ENCODE measurements around the gene CC2D2B.
"Not testable (repeated sequence)": the region's sequence is repeated elsewhere in the genome, so short reads cannot be mapped to it uniquely, and the experiment has no call there.

Gene CC2D2B

DNA sequence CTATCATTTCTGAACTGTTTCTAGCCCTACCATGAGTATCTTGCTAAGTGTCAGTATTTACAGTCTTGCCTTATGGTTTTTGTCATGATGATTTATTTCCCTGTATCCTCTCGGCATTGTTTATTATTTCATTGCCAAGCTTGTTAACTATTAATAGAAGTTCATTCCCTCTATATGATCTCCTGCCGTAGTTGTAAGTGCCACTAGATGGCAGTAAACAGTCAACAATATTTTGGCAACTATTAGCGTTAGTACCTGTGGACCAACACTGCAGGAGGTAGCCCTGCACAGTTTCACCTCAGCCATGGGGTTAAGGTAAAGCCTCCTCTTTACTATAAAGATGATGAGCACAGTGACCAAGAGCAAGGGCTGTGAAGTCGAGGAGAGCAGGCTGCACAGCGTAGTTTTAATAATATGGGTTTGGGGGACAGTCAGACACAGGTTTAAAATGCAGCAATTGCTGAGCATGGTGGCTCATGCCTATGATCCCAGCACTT, 109.5 kb downstream of the CC2D2B start:
- no peak for DNase-seq (ENCODE audit: low spot score)

DNA sequence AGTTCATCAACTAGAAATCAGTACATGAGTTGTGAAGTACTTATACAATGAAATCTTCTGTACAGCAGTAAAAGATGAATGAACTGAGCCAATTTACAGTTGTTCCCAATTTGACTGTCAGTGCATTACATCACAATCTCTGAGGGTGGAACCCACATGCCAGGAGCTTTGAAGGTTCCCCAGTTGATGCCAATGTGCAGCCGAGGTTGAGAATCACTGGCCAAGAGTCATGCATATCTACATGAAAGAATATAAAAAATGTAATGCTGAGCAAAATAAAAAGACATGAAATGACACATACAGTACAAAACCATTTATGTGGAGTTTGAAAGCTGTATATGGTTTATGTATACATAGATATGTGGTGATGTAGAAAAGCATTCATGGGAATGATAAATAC, 113.6 kb downstream of the CC2D2B start:
- no peak for DNase-seq (ENCODE audit: low spot score)

DNA sequence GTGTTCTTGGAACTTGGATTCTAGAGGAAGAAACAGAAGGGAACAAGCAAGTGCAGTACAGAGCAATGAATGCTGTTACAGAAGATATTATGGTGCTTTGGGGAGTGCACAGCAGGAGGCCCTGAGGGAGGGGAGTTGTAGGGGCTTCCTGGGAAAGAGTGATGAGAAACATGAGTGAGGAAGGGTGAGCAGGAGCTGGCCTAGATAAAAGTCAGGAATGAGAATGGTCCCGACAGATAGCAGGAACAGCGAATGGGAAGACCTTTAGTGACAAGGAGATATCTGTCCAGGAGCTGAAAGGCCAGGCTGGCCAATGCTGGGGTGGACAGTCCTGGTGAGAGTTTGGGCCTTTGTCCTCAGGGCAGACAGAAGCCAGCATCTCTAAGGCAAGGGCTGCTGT, 115.0 kb downstream of the CC2D2B start:
- DNase-seq (ENCODE audit: low spot score): no peak

DNA sequence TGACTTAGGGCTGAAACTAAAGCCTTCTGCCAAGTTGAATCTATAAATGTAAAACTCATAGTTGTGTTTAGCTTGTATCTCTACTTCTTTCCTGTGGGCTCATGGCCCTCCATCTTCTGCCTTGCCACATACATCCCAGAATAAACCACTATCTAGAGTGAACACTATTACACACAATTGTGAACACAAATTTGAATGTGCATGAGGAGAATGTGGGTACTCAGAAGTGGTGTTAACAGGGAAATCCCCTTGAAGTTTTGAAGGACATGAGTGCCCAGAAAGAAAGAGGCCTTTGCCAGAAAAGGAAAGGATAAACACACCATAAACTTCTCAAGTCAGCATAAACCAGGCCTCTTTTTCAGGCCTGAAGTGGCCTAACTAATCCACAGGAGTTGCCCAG, 115.4 kb downstream of the CC2D2B start:
- no peak for DNase-seq (ENCODE audit: low spot score)

DNA sequence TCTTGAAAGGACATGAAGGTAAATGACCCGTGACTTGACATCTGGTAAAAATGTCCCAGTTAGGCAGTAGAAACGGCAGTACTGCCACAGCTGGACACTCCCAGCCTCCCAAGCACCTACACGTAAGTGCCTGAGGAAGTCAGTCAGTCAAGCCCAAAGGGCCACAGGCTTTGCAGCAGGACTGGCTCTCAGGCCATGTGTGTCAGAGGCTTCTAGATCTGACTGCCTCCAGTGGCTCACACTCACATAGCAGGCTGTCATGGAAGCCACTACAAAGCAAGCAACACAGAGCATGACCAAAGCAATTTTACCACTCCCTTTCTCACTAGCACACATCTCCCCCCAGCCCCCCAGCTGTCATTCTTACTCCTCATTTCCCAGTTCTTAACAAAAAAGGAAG, 117.8 kb downstream of the CC2D2B start:
- peak; percentile 56 for DNase-seq (ENCODE audit: low spot score)

DNA sequence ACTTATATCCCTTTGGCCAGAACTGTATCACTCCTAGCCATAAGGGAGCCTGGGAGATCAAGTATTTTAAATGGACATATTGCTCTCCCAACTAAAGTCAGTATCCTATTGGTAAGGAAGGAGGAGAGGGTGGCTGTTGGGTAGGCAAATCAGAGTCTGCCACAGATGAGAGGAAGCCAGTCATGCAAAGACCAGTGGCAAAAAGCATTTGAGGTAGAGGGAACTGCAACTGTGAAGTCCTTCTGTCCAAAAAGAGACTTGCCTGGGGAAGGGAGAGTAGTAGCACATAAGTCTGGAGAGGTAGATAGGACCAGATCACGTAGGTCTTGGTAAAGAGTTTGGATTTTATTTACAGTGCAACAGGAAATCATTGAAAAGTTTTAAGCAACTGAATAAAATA, 126.8 kb downstream of the CC2D2B start:
- no peak for DNase-seq (ENCODE audit: low spot score)

DNA sequence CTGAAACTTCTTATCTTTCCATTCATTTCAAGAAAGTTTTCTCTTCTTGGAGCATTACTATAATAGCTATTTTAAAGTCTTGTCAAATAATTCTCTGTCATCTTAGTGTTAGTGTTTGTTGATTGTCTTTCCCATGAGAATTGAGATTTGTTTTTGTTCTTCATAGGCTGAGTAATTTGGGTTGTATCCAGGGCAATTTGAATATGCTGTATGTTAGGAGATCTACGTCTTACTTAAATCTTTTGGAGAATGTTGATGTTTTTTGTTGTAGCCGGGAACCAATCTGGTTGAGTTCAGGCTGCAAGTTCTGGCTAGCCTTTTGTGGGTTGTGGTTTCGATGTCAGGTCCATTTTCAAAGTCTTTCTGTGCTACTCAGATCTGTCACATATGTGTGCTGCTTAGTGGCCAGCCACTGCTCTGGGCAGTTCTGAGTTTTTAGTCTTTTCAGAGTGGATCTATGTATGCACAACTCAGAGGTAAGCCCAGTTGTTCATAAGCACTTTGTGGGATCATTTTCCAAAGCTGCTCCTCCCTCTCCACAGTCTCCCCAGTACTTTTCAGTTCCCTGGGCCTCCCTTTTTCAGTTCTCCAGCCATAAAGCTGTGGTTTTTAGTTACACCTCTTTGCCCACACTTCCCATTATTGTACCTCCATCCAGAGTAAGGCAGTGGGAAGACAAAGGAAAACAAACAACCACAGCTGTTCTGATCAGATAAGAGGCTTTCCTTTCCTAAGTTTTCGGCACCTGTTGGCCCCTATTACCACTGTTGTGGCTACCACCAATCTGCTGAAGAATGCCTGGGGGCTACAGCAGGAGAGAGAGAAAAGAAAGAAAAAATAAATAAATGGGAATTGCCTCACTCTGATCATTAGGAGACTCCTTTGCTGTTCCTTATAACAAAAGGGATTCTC, 131.0 kb downstream of the CC2D2B start:
- DNase-seq (ENCODE audit: low spot score): no peak

DNA sequence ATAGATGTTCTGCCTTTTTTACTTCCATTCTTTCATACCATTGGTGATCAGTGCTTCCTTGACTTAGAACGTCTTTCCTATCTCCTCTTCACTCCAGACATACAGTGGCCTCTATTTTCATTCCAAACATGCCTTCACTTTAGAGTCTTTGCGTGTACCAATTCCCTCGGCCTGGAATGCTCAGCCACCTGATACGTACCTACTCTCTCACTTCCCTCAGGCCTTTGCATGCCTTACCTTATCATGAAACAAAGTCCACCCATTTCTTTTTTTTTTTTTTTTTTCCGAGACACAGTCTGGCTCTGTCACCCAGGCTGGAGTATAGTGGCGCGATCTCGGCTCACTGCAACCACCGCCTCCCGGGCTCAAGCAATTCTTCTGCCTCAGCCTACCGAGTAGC, 133.4 kb downstream of the CC2D2B start:
- no peak for DNase-seq (ENCODE audit: low spot score)

DNA sequence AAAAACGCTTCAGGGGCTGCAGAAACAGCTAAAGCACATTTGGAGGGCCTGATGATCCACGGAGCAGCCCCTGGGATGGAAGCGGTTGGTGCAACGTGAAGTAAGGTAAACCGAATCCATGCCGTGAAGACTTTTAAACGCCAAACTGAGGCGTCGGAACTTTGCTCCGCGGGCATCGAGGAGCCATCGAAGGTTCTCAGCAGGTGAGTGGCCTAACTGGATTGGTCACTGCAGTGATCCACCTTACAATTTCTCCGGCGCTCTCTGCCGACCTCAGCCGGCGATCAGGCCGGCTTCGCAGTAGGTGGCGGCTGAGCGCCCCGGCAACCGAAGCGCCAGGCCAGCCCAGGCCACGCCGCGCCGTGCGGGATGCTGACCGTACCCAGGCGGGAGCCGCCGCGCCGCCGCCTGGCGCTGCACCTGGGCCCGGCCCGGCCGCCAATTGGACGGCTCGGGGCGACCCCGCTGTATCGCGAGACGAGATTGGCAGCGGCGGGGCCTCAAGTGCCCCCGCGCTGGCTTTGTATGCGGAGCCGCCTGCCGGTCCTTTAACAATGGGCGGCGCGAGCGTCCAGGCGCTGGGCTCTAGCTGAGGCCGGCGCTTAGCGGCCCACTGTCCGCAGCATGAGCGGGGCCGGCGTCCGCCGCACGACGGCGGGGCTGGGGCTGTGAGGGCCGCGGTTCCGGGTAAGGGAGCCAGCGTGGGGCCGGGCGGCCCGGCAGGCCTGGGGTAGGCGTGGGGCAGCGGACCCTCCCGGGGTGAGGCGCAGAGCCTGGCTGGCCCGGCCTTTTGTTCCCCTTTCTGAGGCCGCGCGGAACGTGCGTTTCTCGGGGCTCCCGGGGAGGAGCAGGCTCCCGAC, 135.5 kb downstream of the CC2D2B start, which contains the start of gene CCNJ:
CCNJ (plus strand) TSS at position 551 of the 860 bp plus-strand sequence. CDS start 811 bp downstream, outside the sequence.
- DNase-seq (ENCODE audit: low spot score): peak; percentile 93

DNA sequence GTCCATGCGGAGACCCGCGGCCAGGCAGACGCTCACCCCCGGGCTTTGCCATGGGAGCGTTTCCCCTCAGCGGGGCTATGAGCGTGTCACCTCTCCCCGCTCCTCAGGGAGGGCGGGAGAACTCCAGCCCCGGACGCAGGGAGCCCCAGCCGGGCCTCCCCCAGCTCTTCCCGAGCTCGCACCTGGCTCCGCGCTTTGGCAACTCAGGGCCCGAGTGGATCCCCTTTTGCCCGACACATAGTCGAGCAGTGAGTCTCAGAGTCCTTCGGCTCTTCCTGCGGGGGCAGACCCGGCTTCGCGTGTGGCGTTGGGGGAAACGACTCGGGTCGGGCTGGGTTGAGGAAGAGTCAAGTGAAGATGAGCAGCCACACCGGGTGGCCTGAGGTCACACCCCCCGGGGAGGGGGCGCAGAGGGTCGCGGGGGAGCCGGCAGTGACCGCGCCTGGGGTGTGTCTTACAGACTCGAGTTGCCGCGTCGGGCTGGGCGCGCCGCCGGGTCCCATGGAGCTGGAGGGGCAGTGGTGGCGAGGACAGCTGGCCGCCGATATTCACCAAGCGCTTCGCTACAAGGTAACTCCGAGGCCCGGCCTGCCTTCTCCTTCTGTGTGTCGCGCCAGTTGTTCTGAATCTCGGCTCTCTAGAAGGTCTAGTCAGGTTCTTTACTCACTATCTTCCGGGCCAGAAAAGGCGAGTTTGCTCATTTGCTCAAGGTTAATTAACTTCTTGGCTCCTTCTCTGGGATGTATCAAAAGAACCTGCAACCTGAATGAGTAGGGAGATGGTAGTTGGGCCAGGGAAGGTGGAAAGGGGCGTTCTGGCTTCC, 136.3 kb downstream of the CC2D2B start:
- DNase-seq (ENCODE audit: low spot score): peak; percentile 76

DNA sequence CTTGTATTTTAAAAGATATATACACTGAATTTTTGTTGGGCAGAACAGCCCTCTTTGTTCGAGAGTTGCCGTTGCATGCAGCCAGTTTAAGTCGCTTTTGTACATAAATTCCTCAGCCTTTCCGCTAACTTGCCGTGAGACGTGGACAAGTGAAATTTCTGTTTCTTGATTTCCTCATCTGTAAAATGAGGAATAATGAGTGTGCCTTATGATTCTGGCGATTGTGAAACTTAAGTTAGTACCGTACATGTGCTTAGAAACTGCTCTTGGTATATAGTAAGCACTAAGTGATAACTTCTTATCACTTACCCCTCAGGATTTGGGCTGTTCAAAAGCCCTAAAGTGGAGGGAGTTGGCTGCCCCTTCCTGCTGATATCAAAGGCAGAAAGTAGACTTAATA, 137.0 kb downstream of the CC2D2B start:
- no peak for DNase-seq (ENCODE audit: low spot score)

DNA sequence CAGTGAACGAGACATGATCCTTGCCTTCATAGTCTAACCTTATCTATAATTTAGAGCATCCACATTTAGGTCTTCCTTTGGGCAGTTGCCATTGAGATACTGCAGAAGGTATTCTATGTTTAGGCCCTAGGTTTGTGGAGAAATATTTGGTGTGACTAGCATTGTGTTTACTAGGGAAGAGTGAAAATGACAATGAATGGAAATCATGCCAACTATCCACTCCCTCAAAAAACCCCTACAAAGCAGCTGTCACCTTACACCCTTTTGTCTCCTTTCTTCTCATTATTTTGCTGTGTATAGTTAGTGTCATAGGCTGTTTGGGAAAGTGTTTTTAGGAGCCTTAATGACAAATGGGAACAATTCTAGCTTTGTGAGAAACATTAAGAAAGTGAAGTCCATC, 138.8 kb downstream of the CC2D2B start:
- no peak for DNase-seq (ENCODE audit: low spot score)

DNA sequence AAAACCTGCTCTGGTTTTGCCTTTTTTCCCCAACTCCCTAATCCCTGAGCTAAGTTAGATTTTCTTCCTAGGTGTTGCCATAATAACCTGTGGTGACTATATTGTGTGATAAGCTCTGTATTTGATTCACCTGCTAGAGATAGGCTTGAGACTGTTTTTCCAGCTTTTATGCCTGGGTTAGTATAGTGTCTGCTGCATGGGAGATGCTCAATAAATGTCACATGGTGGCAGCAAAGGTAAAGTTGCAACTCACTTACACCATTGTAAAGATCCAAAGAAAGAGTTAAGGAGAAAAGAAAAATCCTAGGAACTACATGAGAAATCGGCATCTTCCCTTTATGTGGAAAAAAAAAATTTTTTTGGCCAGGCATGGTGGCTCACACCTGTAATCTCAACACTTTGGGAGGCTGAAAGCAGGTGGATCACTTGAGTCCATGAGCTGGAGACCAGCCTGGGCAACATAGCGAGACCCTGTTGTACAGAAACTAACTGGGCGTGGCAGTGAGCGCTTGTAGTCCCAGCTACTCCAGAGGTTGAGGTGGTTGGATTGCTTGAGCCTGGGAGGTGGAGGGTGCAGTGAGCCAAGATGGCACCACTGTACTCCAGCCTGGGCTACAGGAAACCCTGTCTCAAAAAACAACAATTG, 139.4 kb downstream of the CC2D2B start:
- DNase-seq (ENCODE audit: low spot score): no peak

DNA sequence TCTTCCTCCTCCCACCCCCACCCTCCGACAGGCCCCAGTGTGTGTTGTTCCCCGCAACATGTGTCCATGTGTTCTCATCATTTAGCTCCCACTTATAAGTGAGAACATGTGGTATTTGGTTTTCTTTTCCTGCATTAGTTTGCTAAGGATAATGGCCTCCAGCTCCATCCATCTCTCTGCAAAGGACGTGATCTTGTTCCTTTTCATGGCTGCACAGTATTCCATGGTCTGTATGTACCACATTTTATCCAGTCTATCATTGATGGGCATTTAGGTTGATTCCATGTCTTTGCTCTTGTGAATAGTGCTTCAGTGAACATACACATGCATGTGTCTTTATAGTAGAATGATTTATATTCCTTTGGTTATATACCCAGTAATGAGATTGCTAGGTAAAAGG, 140.2 kb downstream of the CC2D2B start:
- DNase-seq (ENCODE audit: low spot score): not testable (repeated sequence)

DNA sequence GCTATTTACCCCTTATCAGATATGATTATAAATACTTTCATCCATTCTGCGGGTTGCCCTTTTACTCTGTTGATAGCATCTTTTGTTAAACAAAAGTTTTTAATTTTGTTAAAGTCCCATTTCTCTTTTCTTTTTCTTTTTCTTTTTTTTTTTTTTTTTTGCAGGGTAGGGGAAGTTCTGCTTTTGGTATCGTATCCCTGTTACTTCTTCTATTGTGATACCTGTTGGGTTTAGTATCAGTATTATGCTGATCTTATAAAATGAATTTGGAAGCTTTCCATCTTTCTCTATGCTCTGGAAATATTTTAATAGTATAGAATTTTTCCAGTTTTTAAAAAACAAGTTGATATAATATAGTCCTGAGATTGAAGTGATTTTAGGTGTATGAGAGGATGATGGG, 141.6 kb downstream of the CC2D2B start:
- no peak for DNase-seq (ENCODE audit: low spot score)

DNA sequence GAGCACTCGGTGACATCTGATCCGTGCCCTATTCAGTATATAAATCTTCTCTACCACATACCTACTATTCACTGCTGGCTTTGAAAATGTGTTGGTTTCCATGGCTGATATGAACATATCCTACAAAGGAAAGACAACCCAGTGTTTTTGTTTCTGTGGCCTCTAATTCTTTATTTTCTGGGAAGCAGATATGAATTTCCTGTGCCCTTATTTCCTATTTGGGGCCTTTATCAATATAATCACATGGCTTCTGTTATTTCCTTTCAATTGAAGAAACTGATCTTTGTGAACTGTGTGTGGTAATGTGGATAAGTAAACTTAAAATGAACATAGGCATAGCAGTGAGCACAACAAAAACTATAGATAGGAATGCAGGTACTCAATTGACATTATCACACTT, 146.2 kb downstream of the CC2D2B start:
- no peak for DNase-seq (ENCODE audit: low spot score)

DNA sequence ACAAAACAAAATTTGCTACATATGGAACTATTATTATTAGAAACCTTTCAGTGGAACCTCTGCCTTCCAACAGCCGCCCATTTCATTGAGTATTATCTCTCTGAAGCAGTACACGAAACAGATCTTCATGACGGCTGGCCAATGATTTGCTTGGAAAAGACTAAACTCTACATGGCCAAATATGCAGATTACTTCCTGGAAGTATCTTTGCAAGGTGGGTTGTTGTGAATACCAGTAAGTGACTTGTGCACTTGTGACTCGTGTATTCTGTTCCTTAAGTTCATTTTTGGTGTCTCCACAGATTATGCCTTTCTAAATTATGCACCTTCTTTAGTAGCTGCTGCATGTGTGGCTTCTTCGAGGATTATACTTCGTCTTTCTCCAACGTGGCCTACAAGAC, 149.0 kb downstream of the CC2D2B start:
- DNase-seq (ENCODE audit: low spot score): no peak

DNA sequence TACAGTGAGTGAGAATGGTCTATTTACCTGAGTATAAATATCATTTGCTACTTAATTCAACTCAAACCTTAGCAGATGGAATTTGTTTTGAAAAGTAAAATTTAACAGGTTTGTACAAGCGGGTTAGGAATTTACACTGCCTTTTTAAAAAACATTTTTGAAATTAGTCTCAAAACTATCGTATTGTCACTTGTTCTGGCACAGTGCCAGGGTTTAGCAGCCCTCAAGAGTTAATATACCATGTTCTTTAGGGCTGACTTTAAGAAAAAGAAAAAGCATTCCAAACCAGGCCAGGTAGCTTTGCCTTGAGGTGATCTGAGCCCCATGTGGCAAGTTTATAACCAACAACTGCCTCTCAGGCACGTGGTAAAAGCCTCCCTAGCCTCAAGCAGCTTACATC, 153.5 kb downstream of the CC2D2B start:
- DNase-seq (ENCODE audit: low spot score): no peak

DNA sequence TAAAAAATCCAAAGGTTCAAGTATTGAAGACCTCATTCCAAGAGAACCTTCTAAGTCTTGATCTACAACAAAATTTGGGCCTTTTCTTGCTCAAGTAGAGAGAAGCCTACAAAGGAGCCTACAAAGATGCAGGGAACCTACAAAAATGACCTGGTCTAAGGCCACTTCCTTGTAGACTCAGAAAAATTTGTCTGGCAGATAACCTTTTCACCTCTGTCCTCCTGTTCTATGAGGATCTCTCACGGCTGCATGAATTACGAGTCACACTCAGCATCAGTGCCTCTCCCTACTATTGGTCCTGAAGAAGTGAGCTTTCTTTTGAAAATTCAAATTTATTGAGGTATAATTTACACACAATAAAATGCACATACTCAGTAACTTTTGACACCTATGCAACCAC, 164.9 kb downstream of the CC2D2B start:
- DNase-seq (ENCODE audit: low spot score): no peak

DNA sequence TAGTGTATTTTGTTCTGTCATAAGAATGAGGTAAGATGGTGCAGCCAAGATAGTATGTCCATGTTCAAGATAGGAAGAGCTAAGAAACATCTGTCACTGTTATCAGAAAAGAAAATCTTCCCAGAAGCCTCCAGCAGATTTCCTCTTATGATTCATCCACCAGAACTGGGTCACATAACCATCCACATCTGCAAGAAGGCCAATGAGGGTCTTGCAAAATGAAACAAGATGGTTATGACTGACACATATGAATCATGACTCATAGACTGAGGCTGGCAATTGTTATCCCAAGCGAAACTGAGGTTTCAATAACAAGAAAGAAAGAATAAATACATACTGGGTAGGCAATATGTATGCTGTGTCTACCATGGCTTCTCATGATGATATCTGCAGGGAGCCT, 165.9 kb downstream of the CC2D2B start:
- no peak for DNase-seq (ENCODE audit: low spot score)

DNA sequence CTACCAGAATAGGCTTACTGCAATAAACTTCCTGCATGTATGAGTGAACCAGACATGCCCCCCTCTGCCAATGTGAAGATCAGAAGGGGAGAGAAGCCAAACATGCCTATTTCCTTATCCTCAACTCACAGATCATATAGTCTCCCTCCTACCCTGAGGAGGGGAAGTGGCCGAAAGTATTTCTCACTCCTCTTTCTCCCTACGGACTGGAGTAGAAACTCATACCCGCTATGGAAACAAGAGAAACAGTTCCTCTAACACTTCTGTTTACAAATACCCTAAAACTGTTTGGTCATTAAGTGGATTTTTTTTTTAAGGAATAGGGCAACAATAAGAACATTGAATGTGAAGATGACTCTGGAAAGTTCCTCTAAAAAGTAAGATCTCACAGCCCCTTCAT, 167.0 kb downstream of the CC2D2B start:
- no peak for DNase-seq (ENCODE audit: low spot score)
